Effector memory CD4-positive, alpha-beta T cell (primary cell): Measurements from ENCODE around the gene KIF2C.
"Not testable (repeated sequence)": the region's sequence is repeated elsewhere in the genome, so short reads cannot be mapped to it uniquely, and the experiment has no call there.

Experiments used
- DNase-seq, 3 donors: peaks; one replicate each; pipeline ENCODE4 v3.0.0-alpha.2; 2020
- H3K27ac ChIP-seq: 2 replicates; pipeline ENCODE4 v1.7.0; 2013; ENCODE audit warnings: mild to moderate bottlenecking, low read length, moderate library complexity; ENCODE audit not compliant: insufficient read depth, poor library complexity, severe bottlenecking
- H3K27me3 ChIP-seq: replicated peaks from 2 replicates; pipeline ENCODE4 v1.7.0; 2013; ENCODE audit warnings: mild to moderate bottlenecking, low read length; ENCODE audit not compliant: insufficient read depth, control insufficient read depth, poor library complexity, severe bottlenecking
- H3K36me3 ChIP-seq: 2 replicates; pipeline ENCODE4 v1.7.0; 2013; ENCODE audit warnings: mild to moderate bottlenecking, low read length, moderate library complexity; ENCODE audit not compliant: control insufficient read depth, insufficient read depth
- H3K4me1 ChIP-seq: 2 replicates; pipeline ENCODE4 v1.7.0; 2013; ENCODE audit warnings: low read length, mild to moderate bottlenecking; ENCODE audit not compliant: control insufficient read depth, insufficient read depth, poor library complexity, severe bottlenecking
- H3K4me3 ChIP-seq: 2 replicates; pipeline ENCODE4 v1.7.0; 2013; ENCODE audit warnings: low read length, low read depth, mild to moderate bottlenecking; ENCODE audit not compliant: insufficient read depth, poor library complexity, severe bottlenecking
- H3K9me3 ChIP-seq: 2 replicates; pipeline ENCODE4 v1.7.0; 2013; ENCODE audit warnings: mild to moderate bottlenecking, low read length, moderate library complexity; ENCODE audit not compliant: control insufficient read depth

Gene KIF2C

DNA sequence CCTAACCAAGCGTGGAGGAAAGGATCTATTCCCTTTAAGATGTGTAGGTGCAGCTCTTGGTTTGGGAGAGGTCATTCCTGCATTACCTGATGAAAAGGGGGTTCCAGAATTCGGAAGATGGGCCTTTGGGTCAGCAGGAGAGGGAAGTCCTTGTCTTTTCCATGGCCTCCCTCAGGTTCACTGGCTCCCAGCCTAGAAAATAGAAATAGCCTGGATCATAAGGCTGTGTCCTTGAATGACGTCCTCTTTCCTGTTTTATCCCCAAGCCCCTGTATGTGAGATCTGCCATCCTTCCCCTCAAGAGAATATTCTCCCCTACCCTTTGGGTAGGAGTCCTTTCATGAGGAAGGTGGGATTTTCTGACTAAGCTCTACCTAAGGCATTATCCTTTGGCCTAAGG lies 21.2 kb downstream of the KIF2C start:
- H3K4me3 ChIP-seq = no peak overlapping the region
- no peak for DNase-seq
- no peak overlapping the region for H3K27ac ChIP-seq
- H3K27me3 ChIP-seq = no peaks in the 10 kb centered on the region
- H3K4me1 ChIP-seq = no peaks in the 10 kb centered on the region
- no peaks in the 10 kb centered on the region for H3K36me3 ChIP-seq
- no peaks in the 10 kb centered on the region for H3K9me3 ChIP-seq

GRCh38 chr1:44766421-44766820 lies 26.8 kb downstream of the KIF2C start:
- not testable (repeated sequence) for H3K27ac ChIP-seq, H3K36me3 ChIP-seq, DNase-seq

DNA sequence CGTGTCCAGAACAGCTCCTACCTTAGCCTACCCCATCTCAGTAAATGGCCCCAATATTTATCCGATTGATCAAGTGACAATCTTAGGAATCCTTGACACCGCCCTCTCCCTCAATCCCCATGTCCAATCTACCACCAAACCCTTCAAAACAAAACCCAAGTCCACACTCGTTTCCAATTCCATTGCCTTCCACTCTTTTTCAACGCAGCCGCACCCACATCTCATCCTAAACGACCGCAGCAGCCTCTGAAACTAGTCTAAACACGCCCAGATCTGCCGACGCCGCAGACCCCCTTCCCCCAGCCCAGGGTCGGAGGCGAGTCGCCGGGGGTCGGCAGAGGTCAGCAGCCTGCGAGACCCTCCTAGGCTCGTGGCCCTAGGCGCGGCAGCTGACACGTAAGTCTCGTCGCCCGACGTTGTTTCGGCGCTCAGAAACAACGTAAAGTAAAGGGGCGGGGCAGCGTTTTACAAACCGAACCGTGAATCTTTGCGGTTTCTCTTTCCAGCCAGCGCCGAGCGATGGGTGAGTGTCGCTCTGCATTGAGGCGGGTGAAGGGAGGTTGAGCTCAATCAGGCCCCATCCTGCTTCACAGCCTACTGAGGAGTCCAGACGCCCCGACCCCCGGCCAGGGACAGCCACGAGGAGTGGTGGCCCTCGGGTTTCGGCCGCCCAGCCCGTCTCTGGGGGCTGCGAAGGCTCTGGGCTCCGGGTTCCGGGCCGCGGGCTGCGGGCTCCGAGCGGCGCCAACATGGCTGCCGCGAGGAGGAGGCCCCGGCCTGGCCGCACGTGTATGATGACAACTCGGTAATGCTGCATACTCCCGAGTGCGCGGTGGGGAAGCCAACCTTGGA lies 35.7 kb downstream of the KIF2C start, which contains the start of gene RPS8:
RPS8 (plus strand) TSS at position 463 of the 852 bp plus-strand sequence; CDS start at position 520, 57 bp downstream.
- H3K27me3 ChIP-seq = no peaks in the 10 kb centered on the region
- peak within 1 kb of the TSS; percentile 96 for H3K4me3 ChIP-seq
- H3K9me3 ChIP-seq = no peaks in the 10 kb centered on the region
- peak within 1 kb of the TSS; percentile 93 for H3K27ac ChIP-seq
- H3K36me3 ChIP-seq = peaks cover 29% of the 10 kb centered on the region
- peak; percentile 75 to 83 (median 79) for DNase-seq
- H3K4me1 ChIP-seq = peaks cover 16% of the 10 kb centered on the region

More at GRCh38 chr1:44766421-44766820, 26.8 kb downstream of the KIF2C start:
- not testable (repeated sequence) for H3K4me1 ChIP-seq, H3K4me3 ChIP-seq, H3K27me3 ChIP-seq, H3K9me3 ChIP-seq

DNA sequence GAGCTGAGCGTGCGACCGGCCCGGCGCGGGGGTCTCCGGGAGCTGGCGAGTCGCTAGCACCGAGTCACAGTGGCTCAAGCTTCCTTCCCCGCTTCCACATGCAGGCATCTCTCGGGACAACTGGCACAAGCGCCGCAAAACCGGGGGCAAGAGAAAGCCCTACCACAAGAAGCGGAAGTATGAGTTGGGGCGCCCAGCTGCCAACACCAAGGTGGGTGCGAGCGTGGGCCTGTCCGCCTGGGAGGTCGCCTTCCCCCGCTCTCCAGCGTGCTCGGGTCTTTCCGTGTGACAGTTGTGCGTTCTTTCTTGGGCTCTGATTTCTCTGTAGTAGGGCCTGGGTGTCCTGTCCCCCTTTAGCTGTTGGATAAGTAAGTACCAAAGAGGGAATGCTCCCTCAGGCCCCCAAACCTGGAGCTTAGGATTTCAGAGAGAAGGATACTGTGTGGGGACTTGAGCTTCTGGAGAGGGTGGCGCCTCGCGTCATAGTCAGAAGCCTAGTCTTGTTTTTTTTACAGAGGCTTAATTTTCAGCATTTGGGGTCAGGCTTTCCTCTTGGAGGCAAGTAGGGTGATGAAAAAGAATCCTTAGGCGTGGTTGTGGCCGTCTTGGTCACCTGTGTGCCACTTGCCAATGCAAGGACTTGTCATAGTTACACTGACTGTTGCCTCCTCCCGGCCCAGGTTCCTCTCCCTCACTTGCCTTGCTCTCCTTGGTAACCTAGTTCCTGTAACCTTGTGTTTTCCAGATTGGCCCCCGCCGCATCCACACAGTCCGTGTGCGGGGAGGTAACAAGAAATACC lies 36.5 kb downstream of the KIF2C start:
- DNase-seq = peak in 1 of 3 donors; percentile 40
- H3K27ac ChIP-seq = peak overlapping the region; percentile 93
- no peaks in the 10 kb centered on the region for H3K27me3 ChIP-seq
- peak overlapping the region; percentile 96 for H3K4me3 ChIP-seq
- no peaks in the 10 kb centered on the region for H3K9me3 ChIP-seq
- H3K4me1 ChIP-seq = peaks cover 16% of the 10 kb centered on the region
- H3K36me3 ChIP-seq = peaks cover 36% of the 10 kb centered on the region

DNA sequence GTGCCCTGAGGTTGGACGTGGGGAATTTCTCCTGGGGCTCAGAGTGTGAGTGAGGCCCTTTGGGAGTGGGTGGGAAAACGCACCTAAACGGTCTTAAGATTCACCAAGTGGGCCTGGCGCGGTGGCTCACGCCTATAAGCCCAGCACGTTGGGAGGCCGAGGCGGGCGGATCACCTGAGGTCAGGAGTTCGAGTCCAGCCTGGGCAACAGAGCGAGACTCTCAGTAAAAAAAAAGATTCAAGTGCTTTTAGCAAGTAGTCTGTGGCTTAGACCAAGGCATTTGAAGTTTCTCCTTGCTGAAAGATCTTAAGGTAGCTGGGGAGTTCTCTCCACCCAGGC lies 37.1 kb downstream of the KIF2C start:
- Histone ChIP-seq H3K4me3 (peak overlapping the region; percentile 96), H3K4me1 (peaks cover 16% of the 10 kb centered on the region), H3K27ac (peak overlapping the region; percentile 93), H3K27me3 (no peaks in the 10 kb centered on the region), H3K36me3 (peaks cover 42% of the 10 kb centered on the region), H3K9me3 (no peaks in the 10 kb centered on the region)
- no peak for DNase-seq

DNA sequence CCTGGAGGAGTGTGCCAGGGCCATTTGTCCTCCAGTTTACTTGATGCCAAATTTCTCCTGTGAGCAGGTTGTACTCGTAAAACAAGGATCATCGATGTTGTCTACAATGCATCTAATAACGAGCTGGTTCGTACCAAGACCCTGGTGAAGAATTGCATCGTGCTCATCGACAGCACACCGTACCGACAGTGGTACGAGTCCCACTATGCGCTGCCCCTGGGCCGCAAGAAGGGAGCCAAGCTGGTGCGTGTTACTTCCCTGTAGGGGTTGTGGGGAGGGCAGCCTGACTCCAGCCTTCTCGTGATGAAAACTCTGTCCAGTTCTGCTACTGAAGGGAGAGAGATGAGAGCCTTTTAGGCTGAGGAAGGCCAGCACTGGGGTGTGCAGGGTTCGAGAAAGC lies 37.9 kb downstream of the KIF2C start:
- peaks cover 43% of the 10 kb centered on the region for H3K36me3 ChIP-seq
- H3K4me1 ChIP-seq = peaks cover 16% of the 10 kb centered on the region
- H3K27ac ChIP-seq = peak overlapping the region; percentile 93
- H3K27me3 ChIP-seq = no peaks in the 10 kb centered on the region
- H3K9me3 ChIP-seq = no peaks in the 10 kb centered on the region
- no peak for DNase-seq
- H3K4me3 ChIP-seq = no peak overlapping the region

DNA sequence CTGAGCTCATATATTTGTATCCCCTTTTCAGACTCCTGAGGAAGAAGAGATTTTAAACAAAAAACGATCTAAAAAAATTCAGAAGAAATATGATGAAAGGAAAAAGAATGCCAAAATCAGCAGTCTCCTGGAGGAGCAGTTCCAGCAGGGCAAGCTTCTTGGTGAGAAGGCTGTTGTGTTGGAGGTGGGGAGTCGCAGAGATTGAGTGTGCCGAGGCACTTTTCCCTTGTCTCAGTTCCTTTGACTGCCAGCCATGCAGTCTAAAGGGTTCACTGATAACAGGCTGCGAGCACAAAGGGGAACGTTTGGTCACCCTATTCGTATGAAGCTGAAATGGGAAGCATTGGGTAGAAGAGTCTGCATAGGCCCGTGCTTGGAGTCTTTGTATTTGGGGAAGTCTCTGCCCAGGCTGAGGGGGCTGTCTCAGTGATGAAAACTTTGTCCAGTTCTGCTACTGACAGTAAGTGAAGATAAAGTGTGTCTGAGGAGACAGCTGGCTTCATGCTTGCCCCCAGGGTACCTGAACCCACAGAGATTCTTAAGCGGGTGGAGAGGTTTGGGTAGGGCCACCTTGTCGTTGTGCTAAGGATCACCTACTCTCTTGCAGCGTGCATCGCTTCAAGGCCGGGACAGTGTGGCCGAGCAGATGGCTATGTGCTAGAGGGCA lies 38.5 kb downstream of the KIF2C start:
- no peak for DNase-seq
- H3K4me3 ChIP-seq = no peak overlapping the region
- H3K9me3 ChIP-seq = no peaks in the 10 kb centered on the region
- H3K27me3 ChIP-seq = no peaks in the 10 kb centered on the region
- H3K27ac ChIP-seq = no peak overlapping the region
- peaks cover 43% of the 10 kb centered on the region for H3K36me3 ChIP-seq
- peaks cover 16% of the 10 kb centered on the region for H3K4me1 ChIP-seq

GRCh38 chr1:44778705-44779576 lies 39.3 kb downstream of the KIF2C start:
- Histone ChIP-seq H3K9me3 (no peaks in the 10 kb centered on the region), H3K27me3 (no peaks in the 10 kb centered on the region), H3K4me1 (peaks cover 20% of the 10 kb centered on the region), H3K36me3 (peaks cover 43% of the 10 kb centered on the region), H3K4me3 (no peak overlapping the region), H3K27ac (no peak overlapping the region)
- no peak for DNase-seq

DNA sequence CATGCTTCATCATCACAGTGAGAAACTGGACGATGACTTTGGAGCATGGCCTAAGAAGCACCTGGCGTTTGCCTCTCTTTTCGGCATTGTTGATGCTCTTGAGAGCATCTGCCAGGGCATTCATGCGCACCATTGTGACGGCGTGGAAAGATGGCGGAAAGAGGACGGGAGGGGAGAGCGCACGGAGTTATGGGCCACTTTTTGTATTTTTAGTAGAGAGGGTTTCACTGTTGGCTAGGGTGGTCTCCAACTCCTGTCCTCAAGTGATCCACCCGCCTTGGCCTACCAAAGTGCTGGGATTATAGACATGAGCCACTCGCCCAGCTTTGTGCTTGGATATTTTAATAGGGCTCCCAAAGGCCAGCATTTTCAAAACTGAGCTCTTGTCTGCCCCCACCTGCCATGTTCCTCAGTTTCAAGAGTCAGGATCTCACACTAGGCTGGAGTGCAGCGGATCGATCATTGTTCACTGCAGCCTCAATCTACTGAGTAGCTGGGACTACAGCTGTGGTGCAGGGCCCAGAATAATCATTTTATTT lies 41.0 kb downstream of the KIF2C start:
- no peak overlapping the region for H3K27ac ChIP-seq
- peaks cover 43% of the 10 kb centered on the region for H3K36me3 ChIP-seq
- H3K4me3 ChIP-seq = no peak overlapping the region
- no peak for DNase-seq
- peaks cover 32% of the 10 kb centered on the region for H3K4me1 ChIP-seq
- no peaks in the 10 kb centered on the region for H3K9me3 ChIP-seq
- no peaks in the 10 kb centered on the region for H3K27me3 ChIP-seq
